ENCODE data around the gene SIK2.
A peak's percentile ranks its signal among the peaks of the same experiment; 100 is the strongest.
"Not testable (repeated sequence)": the region's sequence is repeated elsewhere in the genome, so short reads cannot be mapped to it uniquely, and the experiment has no call there.

The SIK2 gene

GRCh38 chr11:111629499-111629898 lies 27.2 kb downstream of the SIK2 start:
- no peak for DNase-seq

- no peak for DNase-seq
These were observed 28.9 kb downstream of the SIK2 start for GRCh38 chr11:111631024-111631665.

- no peak for DNase-seq
These were observed 29.4 kb downstream of the SIK2 start for GRCh38 chr11:111631666-111632039.

GRCh38 chr11:111632516-111633220 lies 30.4 kb downstream of the SIK2 start:
- no peak for DNase-seq

- peak in 1 of 3 experiments; percentile 46 for DNase-seq
These were observed 31.0 kb downstream of the SIK2 start for GRCh38 chr11:111633248-111633647.

- DNase-seq: peak in 2 of 3 experiments; percentile 9 to 54
These were observed 31.6 kb downstream of the SIK2 start for GRCh38 chr11:111633756-111634362.

GRCh38 chr11:111634981-111635705 lies 32.9 kb downstream of the SIK2 start:
- DNase-seq: no peak

GRCh38 chr11:111635706-111636045 lies 33.4 kb downstream of the SIK2 start:
- peak in 2 of 3 experiments; percentile 1 to 26 for DNase-seq

GRCh38 chr11:111637885-111638284 lies 35.6 kb downstream of the SIK2 start:
- no peak for DNase-seq

GRCh38 chr11:111639226-111639925 lies 37.1 kb downstream of the SIK2 start:
- DNase-seq: no peak

- DNase-seq: no peak
These were observed 39.2 kb downstream of the SIK2 start for GRCh38 chr11:111641339-111642015.

GRCh38 chr11:111642542-111642941 lies 40.3 kb downstream of the SIK2 start:
- peak in 1 of 3 experiments; percentile 3 for DNase-seq

- DNase-seq: no peak
These were observed 42.7 kb downstream of the SIK2 start for GRCh38 chr11:111644922-111645321.

GRCh38 chr11:111645657-111646316 lies 43.5 kb downstream of the SIK2 start:
- DNase-seq: no peak

GRCh38 chr11:111651336-111651735 lies 49.1 kb downstream of the SIK2 start:
- DNase-seq: peak in 2 of 3 experiments; percentile 38 to 52

GRCh38 chr11:111652184-111652583 lies 49.9 kb downstream of the SIK2 start:
- DNase-seq: no peak

GRCh38 chr11:111654601-111655000 lies 52.4 kb downstream of the SIK2 start:
- DNase-seq: no peak

- DNase-seq: no peak
These were observed 53.7 kb downstream of the SIK2 start for GRCh38 chr11:111655924-111656323.

- DNase-seq: not testable (repeated sequence)
These were observed 55.7 kb downstream of the SIK2 start for GRCh38 chr11:111657905-111658304.

GRCh38 chr11:111658493-111658892 lies 56.2 kb downstream of the SIK2 start:
- peak in 1 of 3 experiments; percentile 41 for DNase-seq

- no peak for DNase-seq
These were observed 57.2 kb downstream of the SIK2 start for GRCh38 chr11:111659201-111660115.

All from NCI-H1417 (cell line).